AG04449 (cell line): Measurements from ENCODE around the gene CLBA1.
A peak's percentile ranks its signal among the peaks of the same experiment; 100 is the strongest.

Source experiments
- CTCF ChIA-PET: fragments of 350-600 bp; formaldehyde crosslinking; extraction: SDS; loops from one replicate; lab custom pipeline; 2021; ENCODE audit warnings: antibody characterized with exemption; lab: Yijun Ruan, JAX
- POLR2A ChIA-PET: fragments of 400-600, 350-600 bp; formaldehyde crosslinking; extraction: SDS; loops from one replicate; lab custom pipeline; 2020; ENCODE audit warnings: antibody characterized with exemption, inconsistent platforms; lab: Yijun Ruan, JAX
- DNase-seq: peaks from one replicate; pipeline ENCODE4 v3.0.0-alpha.2; 2010; ENCODE audit warnings: low read depth, low spot score
- H3K4me3 ChIP-seq: 2 replicates; pipeline ENCODE4 v1.5.1; 2011; ENCODE audit warnings: low read depth, mild to moderate bottlenecking, control low read depth, low read length
- CTCF ChIP-seq: IDR thresholded peaks from one replicate; pipeline ENCODE4 v1.5.1; 2011; ENCODE audit warnings: mild to moderate bottlenecking, moderate library complexity, low read length, control low read depth, inconsistent platforms; ENCODE audit not compliant: insufficient read depth; ENCODE audit errors: missing control alignments

CLBA1 gene

GRCh38 chr14:105021656-105022275, 36.2 kb downstream of the CLBA1 start:
- CTCF ChIA-PET = interaction anchor here (1.0 to 17.4 kb wide), 6 partner anchors 14 to 49 kb away, joined by 3 to 211 read pairs (median 6); no protein-coding TSS in a partner anchor
- H3K4me3 ChIP-seq = peak overlapping the region; percentile 77
- DNase-seq = no peak
- TF ChIP-seq CTCF = no peak
- POLR2A ChIA-PET = interaction anchor here (1.0 to 1.6 kb wide), 2 partner anchors 24 to 48 kb away, joined by 4 to 10 read pairs; no protein-coding TSS in a partner anchor

- ChIA-PET CTCF (interaction anchor here (1.0 to 17.4 kb wide), 4 partner anchors 13 to 49 kb away, joined by 3 to 211 read pairs (median 6); no protein-coding TSS in a partner anchor), POLR2A (no interaction called here)
- DNase-seq = no peak
- peak overlapping the region; percentile 77 for H3K4me3 ChIP-seq
- no peak for TF ChIP-seq CTCF
Measured at GRCh38 chr14:105022276-105022670, 36.7 kb downstream of the CLBA1 start.

GRCh38 chr14:105023144-105023543, 37.6 kb downstream of the CLBA1 start:
- CTCF ChIA-PET = interaction anchor here (1.0 to 17.4 kb wide), 3 partner anchors 22 to 50 kb away, joined by 3 to 211 read pairs (median 4); no protein-coding TSS in a partner anchor
- no peak for TF ChIP-seq CTCF
- H3K4me3 ChIP-seq = no peak overlapping the region
- POLR2A ChIA-PET = no interaction called here
- no peak for DNase-seq

- no peak for DNase-seq
- CTCF ChIA-PET = interaction anchor here (1.0 to 17.4 kb wide), 3 partner anchors 21 to 48 kb away, joined by 4 to 211 read pairs (median 4); no protein-coding TSS in a partner anchor
- no peak overlapping the region for H3K4me3 ChIP-seq
- TF ChIP-seq CTCF = no peak
- POLR2A ChIA-PET = no interaction called here
Measured at GRCh38 chr14:105023791-105024480, 38.3 kb downstream of the CLBA1 start.

GRCh38 chr14:105025429-105025828, 39.8 kb downstream of the CLBA1 start:
- ChIA-PET CTCF (interaction anchor here (1.0 to 17.4 kb wide), 4 partner anchors 20 to 129 kb away, joined by 4 to 211 read pairs (median 7); no protein-coding TSS in a partner anchor), POLR2A (interaction anchor here (0.9 kb wide), 1 partner anchor 58 kb away, joined by 3 read pairs; no protein-coding TSS in a partner anchor)
- no peak for TF ChIP-seq CTCF
- no peak for DNase-seq
- no peak overlapping the region for H3K4me3 ChIP-seq
